GM12891 (cell line): ENCODE measurements around the gene GFPT2.

Experiments used
- DNase-seq: peaks from one replicate; pipeline ENCODE4 v3.0.0; 2011; ENCODE audit warnings: low spot score; ENCODE audit not compliant: insufficient read length
- FAIRE-seq: peaks from 2 replicates; lab custom pipeline; 2011; peaks lifted over from hg19 to GRCh38; lab: Jason Lieb, UNC
- PAX5 ChIP-seq: IDR thresholded peaks from 2 replicates; pipeline ENCODE4 v1.6.1; 2011; ENCODE audit warnings: low read length, moderate library complexity, mild to moderate bottlenecking; ENCODE audit not compliant: insufficient read depth, severe bottlenecking
- POLR2A ChIP-seq: IDR thresholded peaks from 2 replicates; pipeline ENCODE4 v1.6.1; 2011; ENCODE audit warnings: low read depth, low read length, control low read depth
- POLR2AphosphoS5 ChIP-seq: IDR thresholded peaks from 2 replicates; pipeline ENCODE4 v1.6.1; 2011; ENCODE audit warnings: low read depth, low read length, control low read depth
- POU2F2 ChIP-seq: IDR thresholded peaks from 2 replicates; pipeline ENCODE4 v1.6.1; 2011; ENCODE audit warnings: low read depth, mild to moderate bottlenecking, control low read depth, low read length, moderate library complexity
- SPI1 ChIP-seq: IDR thresholded peaks from 2 replicates; pipeline ENCODE4 v1.6.1; 2011; ENCODE audit warnings: low read depth, low read length, control low read depth
- TAF1 ChIP-seq: IDR thresholded peaks from 2 replicates; pipeline ENCODE4 v1.6.1; 2011; ENCODE audit warnings: low read depth, low read length, control low read depth

The GFPT2 gene

DNA sequence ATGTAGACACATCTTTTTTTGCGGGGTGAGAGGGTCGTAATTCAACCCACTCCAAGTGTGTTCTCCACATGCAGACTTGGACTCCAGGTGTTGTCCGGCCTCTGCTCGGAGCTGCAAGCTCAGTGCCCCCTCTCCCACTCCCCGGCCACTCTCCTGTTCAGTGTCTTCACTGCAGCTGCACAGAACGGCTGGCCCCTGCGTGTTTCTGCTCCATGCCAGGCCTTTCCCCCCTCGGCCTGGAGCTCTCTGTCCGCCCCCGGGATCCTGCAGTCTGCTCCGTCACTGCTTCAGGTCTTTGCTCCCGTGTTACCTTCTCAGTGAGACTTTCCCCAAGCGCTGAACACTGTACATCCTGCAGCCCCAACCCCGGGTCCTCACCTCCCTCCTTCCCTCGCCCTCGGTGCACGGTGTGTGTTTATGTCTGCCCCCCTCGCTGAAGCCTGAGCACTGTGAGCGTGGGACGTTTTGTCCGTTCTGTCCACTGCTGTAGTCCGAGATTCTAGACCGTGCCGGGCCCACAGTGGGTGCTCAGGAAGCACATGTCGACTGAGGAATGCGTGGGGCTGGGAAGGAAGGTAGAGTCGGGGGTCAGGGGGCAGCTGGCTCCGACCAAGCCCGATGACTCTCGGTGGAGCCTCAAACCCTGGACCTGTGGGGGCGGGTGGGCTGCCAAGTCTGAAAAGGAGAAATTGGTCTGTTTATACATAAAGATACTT, 26.4 kb upstream of the GFPT2 start:
- DNase-seq = no peak
- TF ChIP-seq TAF1 = no peak
- TF ChIP-seq PAX5 = no peak
- no peak for TF ChIP-seq POLR2A
- no peak for FAIRE-seq

DNA sequence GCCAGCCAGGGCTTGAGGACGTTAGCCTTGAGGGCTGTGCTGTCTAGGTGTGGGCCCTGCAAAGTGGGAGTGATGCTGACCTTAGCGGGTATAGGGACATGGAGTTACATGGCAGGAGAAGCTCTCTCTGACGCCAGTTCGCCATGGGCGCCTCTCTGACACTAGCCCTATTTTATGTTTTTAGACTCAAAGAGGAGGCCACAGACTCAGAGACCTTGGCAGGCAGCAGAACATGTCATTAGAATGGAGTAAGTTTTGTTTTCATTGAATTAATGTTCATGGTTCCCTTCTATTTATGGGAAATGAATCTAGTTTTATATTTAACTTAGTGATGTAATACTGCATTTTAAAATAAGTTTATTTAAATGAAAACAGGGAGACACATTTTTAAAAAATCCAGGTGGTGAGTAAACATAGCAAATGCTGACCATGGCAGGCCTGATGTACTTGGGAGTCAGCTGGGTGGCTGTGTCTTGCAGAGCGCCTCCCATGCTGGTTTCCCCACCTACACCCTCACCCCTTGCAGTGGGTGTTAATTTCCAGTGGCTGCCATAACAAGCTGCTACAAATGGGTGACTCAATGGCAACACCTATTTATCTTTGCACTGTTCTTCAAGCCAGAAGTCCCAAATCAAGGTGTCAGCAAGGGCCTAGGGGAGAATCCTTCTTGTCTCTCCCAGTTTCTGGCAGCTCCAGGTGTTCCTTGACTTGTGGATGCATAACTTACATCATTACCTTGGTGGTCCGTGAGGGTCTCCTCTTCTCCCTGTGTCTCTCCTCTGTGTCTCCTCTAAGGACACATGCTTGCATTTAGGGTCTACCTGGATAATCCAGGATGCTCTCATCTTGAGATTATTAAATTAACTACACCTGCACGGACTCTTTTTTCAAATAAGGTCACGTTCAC, 25.6 kb upstream of the GFPT2 start:
- no peak for TF ChIP-seq POLR2A
- TF ChIP-seq PAX5 = no peak
- TF ChIP-seq SPI1 = no peak
- no peak for TF ChIP-seq TAF1
- no peak for TF ChIP-seq POU2F2
- TF ChIP-seq POLR2AphosphoS5 = no peak
- DNase-seq = no peak
- no peak for FAIRE-seq

DNA sequence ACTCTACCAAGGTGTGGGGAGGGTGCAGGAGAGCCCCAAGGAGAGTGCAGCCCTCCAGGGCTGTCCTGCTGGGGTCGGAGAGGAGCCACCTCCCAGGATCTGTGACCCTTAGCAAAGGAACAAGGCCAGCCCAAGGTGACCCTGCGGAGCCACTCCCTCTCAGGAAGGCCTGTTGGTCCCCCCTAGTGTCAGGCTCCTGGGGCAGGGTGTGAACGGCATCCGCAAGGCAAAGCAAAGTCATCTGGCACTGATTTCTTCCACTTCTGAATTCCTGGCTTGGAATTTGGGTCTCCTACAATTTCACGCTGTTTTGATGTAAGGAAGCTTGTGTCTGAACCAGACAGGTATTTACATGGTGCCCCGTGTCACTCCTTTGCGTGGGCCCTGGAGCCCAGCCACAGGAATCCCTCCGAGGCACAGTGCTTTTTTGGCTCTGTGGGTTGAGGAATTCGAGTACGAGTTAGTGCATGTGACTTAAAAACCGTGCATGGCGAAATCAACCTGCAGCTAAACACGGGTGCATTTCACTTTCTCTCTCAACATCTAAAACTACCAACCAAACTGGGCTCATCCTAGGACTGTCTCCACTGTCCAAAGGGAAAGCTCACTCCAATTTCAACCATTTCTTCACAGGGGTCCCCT, 24.5 kb upstream of the GFPT2 start:
- no peak for FAIRE-seq
- TF ChIP-seq PAX5 (no peak), POLR2AphosphoS5 (no peak), POU2F2 (no peak), SPI1 (no peak), POLR2A (no peak), TAF1 (no peak)
- no peak for DNase-seq

DNA sequence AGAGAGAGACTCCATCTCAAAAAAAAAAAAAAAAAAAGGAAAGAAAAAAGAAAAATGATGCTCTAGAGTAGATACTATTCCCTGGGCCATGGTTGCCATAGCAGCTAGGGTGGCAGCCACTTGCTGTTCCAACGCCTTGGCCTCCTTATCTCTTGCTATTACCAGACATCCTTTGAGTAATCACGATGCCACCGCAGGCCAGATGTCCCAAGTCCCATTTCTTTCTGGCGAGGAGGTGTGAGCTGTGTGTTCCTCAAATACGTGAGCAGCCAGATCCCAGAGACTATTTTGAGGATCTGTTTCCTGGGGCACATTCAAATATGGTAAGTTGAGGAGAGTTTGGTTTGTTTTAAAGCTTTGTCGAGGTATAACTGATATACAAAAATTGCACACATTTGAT, 23.4 kb upstream of the GFPT2 start:
- no peak for DNase-seq
- TF ChIP-seq POLR2AphosphoS5 (no peak), PAX5 (no peak), TAF1 (no peak), POLR2A (no peak), POU2F2 (no peak), SPI1 (no peak)

DNA sequence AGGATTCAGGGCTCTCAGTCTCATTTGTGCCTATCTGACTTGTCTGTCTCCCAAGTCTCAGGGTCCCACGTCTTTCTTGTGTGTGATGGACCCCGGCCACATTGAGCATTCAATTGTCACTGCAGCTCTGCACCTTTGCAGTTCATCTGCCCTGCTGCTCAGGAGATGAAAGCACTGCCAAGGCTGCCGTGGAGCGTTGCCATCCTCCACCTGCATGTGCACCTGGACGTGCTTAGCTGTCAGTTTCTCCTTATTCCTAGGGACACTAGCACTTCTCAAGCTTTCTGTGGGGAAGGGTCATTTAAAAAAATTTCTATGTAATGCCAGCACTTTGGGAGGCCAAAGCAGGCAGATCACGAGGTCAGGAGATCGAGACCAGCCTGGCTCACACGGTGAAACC, 22.8 kb upstream of the GFPT2 start:
- no peak for TF ChIP-seq PAX5
- no peak for TF ChIP-seq TAF1
- no peak for FAIRE-seq
- DNase-seq = no peak

More for the DNA sequence above, 23.4 kb upstream of the GFPT2 start:
- no peak for FAIRE-seq

DNA sequence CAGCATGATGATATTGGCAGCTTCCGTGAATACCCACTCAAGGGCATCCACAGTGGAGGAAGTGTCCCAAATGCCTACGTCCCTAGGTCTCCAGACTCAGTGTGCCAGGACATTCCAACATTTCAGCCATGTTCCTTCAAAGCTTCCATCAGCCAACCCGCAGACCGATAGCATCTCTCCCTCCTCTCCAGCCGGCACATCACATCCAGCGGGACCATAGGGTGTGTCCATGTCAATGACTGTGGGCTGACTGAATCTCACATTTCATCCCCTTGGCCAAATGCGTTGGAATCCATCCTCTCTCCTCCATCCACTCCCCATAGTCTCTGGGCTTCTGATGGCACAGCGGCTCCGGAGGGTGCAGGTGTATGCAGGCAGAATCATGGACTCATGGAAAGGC, 22.2 kb upstream of the GFPT2 start:
- DNase-seq = no peak
- no peak for TF ChIP-seq POLR2AphosphoS5
- no peak for TF ChIP-seq SPI1
- no peak for TF ChIP-seq PAX5
- FAIRE-seq = no peak

DNA sequence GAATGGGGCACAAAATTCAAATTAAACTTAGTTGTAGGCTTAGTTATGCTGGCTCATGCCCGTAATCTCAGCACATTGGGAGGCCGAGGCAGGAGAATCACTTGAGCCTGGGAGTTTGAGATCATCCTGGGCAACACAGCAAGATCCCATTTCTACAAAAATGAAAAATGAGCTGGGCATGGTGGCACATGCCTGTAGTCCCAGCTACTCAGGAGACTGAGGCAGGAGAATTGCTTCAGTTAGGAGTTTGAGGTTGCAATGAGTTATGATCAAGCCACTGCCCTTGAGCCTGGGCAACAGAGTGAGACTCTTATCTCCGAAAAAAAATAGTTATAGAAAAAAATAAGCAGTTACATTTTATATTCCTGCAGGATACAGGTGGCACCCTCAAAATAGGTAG, 20.7 kb upstream of the GFPT2 start:
- DNase-seq (no peak), FAIRE-seq (no peak)
- TF ChIP-seq PAX5 = no peak
- no peak for TF ChIP-seq TAF1

DNA sequence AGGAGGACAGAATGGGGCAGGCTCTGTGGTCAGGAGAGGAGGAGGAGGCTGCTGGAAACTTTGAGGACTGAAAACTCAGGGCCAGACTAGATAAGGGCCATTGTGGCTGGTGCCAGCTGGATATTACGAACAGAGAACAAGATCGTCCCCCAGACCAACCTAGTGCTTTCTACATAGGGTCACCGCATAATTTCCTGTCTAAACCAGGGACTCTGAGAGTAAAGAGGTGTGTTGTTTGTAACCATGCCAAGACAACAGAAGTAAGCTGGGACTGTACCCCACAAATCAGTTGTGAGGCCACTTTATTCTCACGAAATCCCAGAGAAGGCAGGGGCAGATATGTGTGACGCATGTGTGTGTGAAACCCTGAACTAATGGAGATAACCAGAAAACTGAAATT, 20.3 kb upstream of the GFPT2 start:
- DNase-seq = no peak
- TF ChIP-seq POLR2A = no peak
- TF ChIP-seq PAX5 = no peak
- TF ChIP-seq POU2F2 = no peak
- no peak for TF ChIP-seq POLR2AphosphoS5
- TF ChIP-seq SPI1 = no peak
- no peak for TF ChIP-seq TAF1
- FAIRE-seq = no peak

DNA sequence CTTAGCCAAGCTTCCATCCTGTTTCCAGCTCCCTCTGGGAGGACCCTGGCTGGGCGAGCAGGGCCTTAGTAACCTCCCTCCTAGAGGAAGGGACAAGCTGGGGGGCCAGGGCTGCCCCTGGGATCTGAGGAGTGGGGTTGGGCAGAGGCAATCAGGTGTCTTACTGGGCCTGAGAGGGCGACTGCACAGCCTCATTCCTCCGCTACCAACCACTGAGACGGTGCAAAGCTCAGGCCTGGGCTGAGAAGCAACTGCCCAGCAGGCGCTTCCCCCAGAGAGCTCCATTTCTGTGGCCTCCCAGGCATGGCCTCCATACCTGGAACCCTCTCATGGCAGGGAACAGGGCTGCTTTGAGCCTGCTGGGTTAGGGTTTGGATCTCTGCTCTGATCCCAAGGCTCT, 18.8 kb upstream of the GFPT2 start:
- TF ChIP-seq POLR2A = no peak
- TF ChIP-seq POLR2AphosphoS5 = no peak
- no peak for TF ChIP-seq TAF1
- TF ChIP-seq PAX5 = no peak
- no peak for TF ChIP-seq POU2F2
- no peak for TF ChIP-seq SPI1
- FAIRE-seq = no peak
- no peak for DNase-seq
